Muscle layer of duodenum (tissue), 2 donors: Measurements from ENCODE around the gene CALML5.

Source experiments
- H3K27ac ChIP-seq: one replicate; pipeline ENCODE4 v1.7.0; 2013; ENCODE audit warnings: mild to moderate bottlenecking, low read length
- H3K27me3 ChIP-seq: one replicate; pipeline ENCODE4 v1.7.0; 2013; ENCODE audit warnings: low read depth, mild to moderate bottlenecking, control low read depth, low read length
- H3K36me3 ChIP-seq, 2 donors: one replicate each; pipeline ENCODE4 v1.7.0; 2013; ENCODE audit warnings: low read length in 2 of 2, control low read depth in 1 of 2, mild to moderate bottlenecking in 1 of 2; ENCODE audit not compliant: insufficient read depth in 2 of 2, control insufficient read depth in 1 of 2
- H3K4me1 ChIP-seq, 2 donors: one replicate each; pipeline ENCODE4 v1.7.0; 2013; ENCODE audit warnings: low read length in 2 of 2, mild to moderate bottlenecking in 2 of 2, control low read depth in 1 of 2, moderate library complexity in 1 of 2; ENCODE audit not compliant: insufficient read depth in 2 of 2, control insufficient read depth in 1 of 2
- H3K4me3 ChIP-seq, 2 donors: one replicate each; pipeline ENCODE4 v1.7.0; 2013; ENCODE audit warnings: low read length in 2 of 2, low read depth in 1 of 2, mild to moderate bottlenecking in 1 of 2
- H3K9me3 ChIP-seq, 2 donors: one replicate each; pipeline ENCODE4 v1.7.0; 2013; ENCODE audit warnings: low read length in 2 of 2, control low read depth in 1 of 2, mild to moderate bottlenecking in 1 of 2; ENCODE audit not compliant: control insufficient read depth in 1 of 2
- donor health status: healthy.

Gene CALML5

GRCh38 chr10:5504146-5505072 lies 5.0 kb upstream of the CALML5 start:
- peaks cover 0 to 7% of the 10 kb centered on the region in 2 donors for H3K4me1 ChIP-seq
- H3K9me3 ChIP-seq = no peaks in the 10 kb centered on the region
- H3K36me3 ChIP-seq = no peaks in the 10 kb centered on the region
- H3K27me3 ChIP-seq = no peaks in the 10 kb centered on the region
- no peak overlapping the region for H3K4me3 ChIP-seq
- no peak overlapping the region for H3K27ac ChIP-seq

- Histone ChIP-seq H3K9me3 (no peaks in the 10 kb centered on the region), H3K36me3 (no peaks in the 10 kb centered on the region), H3K27me3 (no peaks in the 10 kb centered on the region), H3K4me3 (no peak overlapping the region), H3K27ac (no peak overlapping the region), H3K4me1 (peaks cover 0 to 7% of the 10 kb centered on the region in 2 donors)
Observed at GRCh38 chr10:5503477-5503835, 4.1 kb upstream of the CALML5 start.

GRCh38 chr10:5502571-5503476 lies 3.5 kb upstream of the CALML5 start:
- Histone ChIP-seq H3K27me3 (no peaks in the 10 kb centered on the region), H3K9me3 (no peaks in the 10 kb centered on the region), H3K27ac (no peak overlapping the region), H3K4me3 (no peak overlapping the region), H3K36me3 (no peaks in the 10 kb centered on the region), H3K4me1 (peaks cover 0 to 7% of the 10 kb centered on the region in 2 donors)

GRCh38 chr10:5502061-5502521 lies 2.7 kb upstream of the CALML5 start:
- no peaks in the 10 kb centered on the region for H3K9me3 ChIP-seq
- H3K36me3 ChIP-seq = no peaks in the 10 kb centered on the region
- H3K4me1 ChIP-seq = peaks cover 0 to 5% of the 10 kb centered on the region in 2 donors
- H3K27ac ChIP-seq = no peak overlapping the region
- H3K4me3 ChIP-seq = no peak overlapping the region
- no peaks in the 10 kb centered on the region for H3K27me3 ChIP-seq

GRCh38 chr10:5500910-5501309 lies 1.5 kb upstream of the CALML5 start:
- Histone ChIP-seq H3K27me3 (no peaks in the 10 kb centered on the region), H3K4me3 (no peak overlapping the region), H3K27ac (no peak overlapping the region), H3K4me1 (peaks cover 0 to 1% of the 10 kb centered on the region in 2 donors), H3K9me3 (no peaks in the 10 kb centered on the region), H3K36me3 (no peaks in the 10 kb centered on the region)

- H3K36me3 ChIP-seq = no peaks in the 10 kb centered on the region
- H3K27ac ChIP-seq = no peak overlapping the region
- no peaks in the 10 kb centered on the region for H3K4me1 ChIP-seq
- H3K9me3 ChIP-seq = no peaks in the 10 kb centered on the region
- H3K4me3 ChIP-seq = no peak overlapping the region
- H3K27me3 ChIP-seq = no peaks in the 10 kb centered on the region
Observed at GRCh38 chr10:5500162-5500670, 846 bp upstream of the CALML5 start.

- Histone ChIP-seq H3K4me1 (no peaks in the 10 kb centered on the region), H3K4me3 (no peak overlapping the region), H3K27me3 (no peaks in the 10 kb centered on the region), H3K27ac (no peak overlapping the region), H3K9me3 (no peaks in the 10 kb centered on the region), H3K36me3 (no peaks in the 10 kb centered on the region)
Observed at GRCh38 chr10:5498791-5499492, 428 bp downstream of the CALML5 start.

GRCh38 chr10:5497948-5498730 lies 1.2 kb downstream of the CALML5 start:
- H3K36me3 ChIP-seq = no peaks in the 10 kb centered on the region
- H3K9me3 ChIP-seq = no peaks in the 10 kb centered on the region
- no peak overlapping the region for H3K27ac ChIP-seq
- H3K4me1 ChIP-seq = no peaks in the 10 kb centered on the region
- no peaks in the 10 kb centered on the region for H3K27me3 ChIP-seq
- no peak overlapping the region for H3K4me3 ChIP-seq

GRCh38 chr10:5497289-5497688 lies 2.1 kb downstream of the CALML5 start:
- no peaks in the 10 kb centered on the region for H3K36me3 ChIP-seq

More at GRCh38 chr10:5497289-5497688, 2.1 kb downstream of the CALML5 start:
- Histone ChIP-seq H3K27ac (no peak overlapping the region), H3K9me3 (peaks cover 0 to 6% of the 10 kb centered on the region in 2 donors), H3K4me3 (no peak overlapping the region), H3K4me1 (no peaks in the 10 kb centered on the region), H3K27me3 (no peaks in the 10 kb centered on the region)
